OCI-LY7 (cell line): Measurements from ENCODE around the gene ZNF280A. TPM values are rescaled to one million over a fixed set of nuclear protein-coding genes. Genes with fewer than 3 reads are reported as not detected.

ENCODE experiments used
- BruUV-seq: library from RNA; stranded (reverse); fragments of 400-500 nt; replicated peaks from 2 replicates; lab custom pipeline; 2021; lab: Mats Ljungman, UMichigan
- CTCF ChIA-PET: fragments of 300-600 bp; sonication (Branson Sonifier 250); formaldehyde crosslinking; loops from one replicate; lab custom pipeline; 2022; ENCODE audit warnings: antibody characterized with exemption; ENCODE audit not compliant: unreplicated experiment; lab: Charles Lee
- POLR2A ChIA-PET: fragments of 300-600 bp; sonication (Branson Sonifier 250); formaldehyde crosslinking; loops from one replicate; lab custom pipeline; 2022; ENCODE audit warnings: antibody characterized with exemption; lab: Charles Lee
- DNase-seq: peaks from one replicate; pipeline ENCODE4 v3.0.0-alpha.2; 2015; ENCODE audit warnings: low spot score
- H2AFZ ChIP-seq: fragments of 200-600 bp; sonication (generic), shearing (Covaris generic); 2 replicates; pipeline ENCODE4 v1.6.1; 2014; ENCODE audit warnings: mild to moderate bottlenecking, antibody characterized with exemption, low read length, moderate library complexity
- H3K27ac ChIP-seq: fragments of 200-600 bp; sonication (generic); 2 replicates; pipeline ENCODE4 v1.5.1; 2014; ENCODE audit warnings: mixed run types, low read depth, mild to moderate bottlenecking, moderate library complexity, low read length, inconsistent platforms; ENCODE audit not compliant: poor library complexity, severe bottlenecking
- H3K36me3 ChIP-seq: fragments of 200-600 bp; sonication (generic); 2 replicates; pipeline ENCODE4 v1.6.1; 2014; ENCODE audit warnings: mild to moderate bottlenecking, antibody characterized with exemption, low read length, moderate library complexity, mixed read lengths; ENCODE audit not compliant: insufficient read depth
- H3K4me1 ChIP-seq: fragments of 200-600 bp; sonication (generic); 2 replicates; pipeline ENCODE4 v1.5.1; 2014; ENCODE audit warnings: mild to moderate bottlenecking, low read length; ENCODE audit not compliant: insufficient read depth, poor library complexity, severe bottlenecking
- H3K4me2 ChIP-seq: fragments of 200-600 bp; sonication (generic); 2 replicates; pipeline ENCODE4 v1.6.1; 2014; ENCODE audit warnings: mild to moderate bottlenecking, low read length
- H3K4me3 ChIP-seq: fragments of 200-600 bp; sonication (generic); 2 replicates; pipeline ENCODE4 v1.5.1; 2014; ENCODE audit warnings: mild to moderate bottlenecking, low read depth, low read length; ENCODE audit not compliant: poor library complexity, severe bottlenecking
- H3K79me2 ChIP-seq: fragments of 200-600 bp; sonication (generic); 2 replicates; pipeline ENCODE4 v1.6.1; 2016; ENCODE audit warnings: low read depth, mild to moderate bottlenecking, low read length, moderate library complexity, mixed read lengths; ENCODE audit not compliant: insufficient read depth
- H3K9me2 ChIP-seq: fragments of 200-600 bp; sonication (generic); 2 replicates; pipeline ENCODE4 v1.6.1; 2016; ENCODE audit warnings: mild to moderate bottlenecking, low read length, mixed read lengths; ENCODE audit not compliant: insufficient read depth
- H3K9me3 ChIP-seq: fragments of 200-600 bp; sonication (generic); 2 replicates; pipeline ENCODE4 v1.6.1; 2014; ENCODE audit warnings: mild to moderate bottlenecking, mixed run types, low read length, mixed read lengths
- H4K20me1 ChIP-seq: fragments of 200-600 bp; sonication (generic); 2 replicates; pipeline ENCODE4 v1.6.1; 2014; ENCODE audit warnings: mild to moderate bottlenecking, antibody characterized with exemption, low read length, moderate library complexity, mixed read lengths; ENCODE audit not compliant: insufficient read depth
- CTCF ChIP-seq: fragments of 200-600 bp; sonication (generic); conservative IDR thresholded peaks from 2 replicates; pipeline ENCODE4 v1.5.1; 2014; ENCODE audit warnings: mild to moderate bottlenecking, antibody characterized with exemption, low read length, moderate library complexity, mixed read lengths
- EZH2phosphoT487 ChIP-seq: fragments of 200-600 bp; sonication (generic); IDR thresholded peaks from 2 replicates; pipeline ENCODE4 v1.6.1; 2018; ENCODE audit warnings: low read depth, borderline replicate concordance, mild to moderate bottlenecking, mixed run types, antibody characterized with exemption, low read length, moderate library complexity, mixed read lengths
- intact Hi-C: fragments of 100-400 bp; cut with micrococcal nuclease; formaldehyde crosslinking; loops from one replicate; pipeline ENCODE4 v1.10.0; 2022; ENCODE audit not compliant: unreplicated experiment
- total RNA-seq, 2 experiments: library from RNA; depleted of rRNA in 1 of 2; stranded (reverse); fragments of >200 nt in 1 of 2; shearing (Covaris generic) in 1 of 2; gene quantifications; 2 replicates each; pipeline ENCODE4 v1.2.3, GENCODE V29; 2014 to 2022

The ZNF280A gene
- total RNA-seq, 2 experiments from 2014 or later, result not detected

- H3K27ac ChIP-seq, result no peak overlapping the region
- H3K9me3 ChIP-seq, result no peaks in the 10 kb centered on the region
- peaks cover 14% of the 10 kb centered on the region for H3K4me1 ChIP-seq
- intact Hi-C loops, result no loop called here
- no peaks in the 10 kb centered on the region for H4K20me1 ChIP-seq
- H3K36me3 ChIP-seq, result no peaks in the 10 kb centered on the region
- H3K9me2 ChIP-seq, result no peaks in the 10 kb centered on the region
- no peak overlapping the region for H2AFZ ChIP-seq
- H3K4me2 ChIP-seq, result no peak overlapping the region
- no peak for TF ChIP-seq EZH2phosphoT487
- no peak for TF ChIP-seq CTCF
- no peaks in the 10 kb centered on the region for H3K79me2 ChIP-seq
- ChIA-PET POLR2A (interaction anchor here (0.6 kb wide), 1 partner anchor 31 kb away, joined by 3 read pairs; no protein-coding TSS in a partner anchor), CTCF (no interaction called here)
- DNase-seq, result no peak
- no peak overlapping the region for H3K4me3 ChIP-seq
- BruUV-seq, result no TSS peak
Observed at GRCh38 chr22:22554587-22555284, 34.7 kb upstream of the ZNF280A start.

DNA sequence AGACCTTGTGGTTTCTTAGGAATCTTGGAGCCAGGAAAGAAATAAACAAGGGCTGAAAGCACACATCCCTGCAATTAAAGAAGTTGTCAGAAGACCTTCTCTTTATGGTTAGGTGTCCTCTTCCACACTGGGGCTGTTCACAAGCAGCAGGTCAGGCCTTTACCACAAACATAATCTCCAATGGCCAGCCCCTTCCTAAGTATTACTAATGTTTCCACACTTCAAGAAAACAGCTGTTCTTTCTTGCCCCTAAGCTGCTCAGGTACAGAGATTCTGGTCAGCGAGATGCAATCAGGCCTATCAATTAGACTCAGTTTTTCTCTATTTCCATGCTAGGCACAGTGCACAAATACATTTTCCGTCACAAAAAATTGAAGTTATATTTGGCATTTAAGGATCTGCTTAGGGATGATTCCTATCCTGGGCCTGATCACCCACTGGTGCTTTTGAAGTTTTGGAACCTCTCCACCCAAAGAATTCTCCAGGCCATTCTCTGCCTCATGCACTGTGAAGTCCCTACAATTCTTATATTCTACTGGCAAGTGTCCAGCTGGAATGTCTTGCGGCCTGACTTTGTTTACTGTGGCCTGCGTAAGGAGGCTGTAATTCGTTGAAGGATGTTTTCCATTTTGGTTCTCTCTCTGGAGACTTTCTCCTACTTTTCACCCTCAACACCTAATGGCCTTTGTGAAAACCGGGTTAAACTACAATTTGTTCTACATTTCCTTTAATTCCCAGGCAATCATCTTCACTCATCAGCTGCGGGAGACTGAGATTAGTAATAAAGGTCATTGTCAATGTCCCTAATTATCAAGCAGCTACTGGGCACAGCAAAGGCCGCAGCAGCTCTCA is 33.9 kb upstream of the ZNF280A start:
- no peaks in the 10 kb centered on the region for H3K9me3 ChIP-seq
- TF ChIP-seq CTCF (no peak), EZH2phosphoT487 (no peak)
- no peaks in the 10 kb centered on the region for H3K79me2 ChIP-seq
- ChIA-PET POLR2A (no interaction called here), CTCF (no interaction called here)
- intact Hi-C loops, result no loop called here
- peaks cover 6% of the 10 kb centered on the region for H3K4me1 ChIP-seq
- H3K9me2 ChIP-seq, result no peaks in the 10 kb centered on the region
- no peak overlapping the region for H3K27ac ChIP-seq
- H3K36me3 ChIP-seq, result no peaks in the 10 kb centered on the region
- no peak for DNase-seq
- H2AFZ ChIP-seq, result no peak overlapping the region
- no TSS peak for BruUV-seq
- no peaks in the 10 kb centered on the region for H4K20me1 ChIP-seq
- no peak overlapping the region for H3K4me2 ChIP-seq
- H3K4me3 ChIP-seq, result no peak overlapping the region
